ENCODE measurements around the gene MEP1A.
A peak's percentile ranks its signal among the peaks of the same experiment; 100 is the strongest.
"Not testable (repeated sequence)": the region's sequence is repeated elsewhere in the genome, so short reads cannot be mapped to it uniquely, and the experiment has no call there.

The MEP1A gene

GRCh38 chr6:46834991-46835390 lies 41.8 kb downstream of the MEP1A start:
- DNase-seq (ENCODE audit: low spot score), result not testable (repeated sequence)

GRCh38 chr6:46838033-46838432 lies 44.8 kb downstream of the MEP1A start:
- DNase-seq (ENCODE audit: low spot score), result no peak

GRCh38 chr6:46842252-46842846 lies 49.2 kb downstream of the MEP1A start:
- not testable (repeated sequence) for DNase-seq (ENCODE audit: low spot score)

GRCh38 chr6:46845126-46845525 lies 51.9 kb downstream of the MEP1A start:
- DNase-seq (ENCODE audit: low spot score), result no peak

GRCh38 chr6:46848684-46849360 lies 55.6 kb downstream of the MEP1A start:
- DNase-seq (ENCODE audit: low spot score), result peak; percentile 39

GRCh38 chr6:46849361-46849690 lies 56.1 kb downstream of the MEP1A start:
- no peak for DNase-seq (ENCODE audit: low spot score)

GRCh38 chr6:46850792-46851191 lies 57.6 kb downstream of the MEP1A start:
- no peak for DNase-seq (ENCODE audit: low spot score)

GRCh38 chr6:46851576-46851975 lies 58.4 kb downstream of the MEP1A start:
- DNase-seq (ENCODE audit: low spot score), result not testable (repeated sequence)

- DNase-seq (ENCODE audit: low spot score), result peak; percentile 15
These were observed 62.8 kb downstream of the MEP1A start for GRCh38 chr6:46855966-46856365.

GRCh38 chr6:46862381-46862780 lies 69.2 kb downstream of the MEP1A start:
- DNase-seq (ENCODE audit: low spot score), result no peak

GRCh38 chr6:46863791-46864190 lies 70.6 kb downstream of the MEP1A start:
- DNase-seq (ENCODE audit: low spot score), result no peak

- no peak for DNase-seq (ENCODE audit: low spot score)
These were observed 72.0 kb downstream of the MEP1A start for GRCh38 chr6:46865221-46865620.

- no peak for DNase-seq (ENCODE audit: low spot score)
These were observed 74.2 kb downstream of the MEP1A start for GRCh38 chr6:46867411-46867810.

- DNase-seq (ENCODE audit: low spot score), result no peak
These were observed 82.9 kb downstream of the MEP1A start for GRCh38 chr6:46876126-46876525.

GRCh38 chr6:46879003-46879402 lies 85.8 kb downstream of the MEP1A start:
- DNase-seq (ENCODE audit: low spot score), result no peak

GRCh38 chr6:46882645-46883044 lies 89.5 kb downstream of the MEP1A start:
- no peak for DNase-seq (ENCODE audit: low spot score)

GRCh38 chr6:46888031-46888430 lies 94.8 kb downstream of the MEP1A start:
- no peak for DNase-seq (ENCODE audit: low spot score)

- DNase-seq (ENCODE audit: low spot score), result no peak
These were observed 95.4 kb downstream of the MEP1A start for GRCh38 chr6:46888578-46888977.
